ENCODE measurements around the gene GRM8. TPM values are rescaled to one million over a fixed set of nuclear protein-coding genes. Genes with fewer than 3 reads are reported as not detected.

The GRM8 gene
- total and polyA plus RNA-seq, 8 donors: 0.26 to 0.75 (median 0.44) TPM; not detected in 2

DNA sequence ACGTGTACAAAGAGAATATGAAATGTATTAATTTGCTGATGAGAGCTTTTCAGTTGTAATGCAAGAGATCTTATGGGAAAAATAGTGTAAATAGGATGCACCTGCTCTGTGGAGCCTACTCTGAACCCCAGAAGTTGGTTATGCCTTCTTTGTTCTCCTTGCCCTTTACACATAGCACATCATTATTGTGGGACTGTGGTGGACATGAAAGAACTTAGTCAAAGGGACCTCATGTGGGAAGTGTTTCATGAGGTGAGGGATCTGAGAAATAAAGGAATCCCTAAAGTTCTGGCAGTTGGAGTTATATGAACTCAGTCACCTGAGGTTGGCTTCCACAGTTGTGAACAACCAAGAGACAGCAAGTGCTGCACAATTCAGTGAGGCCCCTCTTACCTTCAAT, 66.1 kb downstream of the GRM8 start:
- intact Hi-C loops (cut with DNase I): no loop called here
- H3K36me3 ChIP-seq: no peaks in the 10 kb centered on the region
- ATAC-seq: no peak
- no peaks in the 10 kb centered on the region for H3K27me3 ChIP-seq
- no peak overlapping the region for H3K4me3 ChIP-seq
- TF ChIP-seq, protein P1, sequence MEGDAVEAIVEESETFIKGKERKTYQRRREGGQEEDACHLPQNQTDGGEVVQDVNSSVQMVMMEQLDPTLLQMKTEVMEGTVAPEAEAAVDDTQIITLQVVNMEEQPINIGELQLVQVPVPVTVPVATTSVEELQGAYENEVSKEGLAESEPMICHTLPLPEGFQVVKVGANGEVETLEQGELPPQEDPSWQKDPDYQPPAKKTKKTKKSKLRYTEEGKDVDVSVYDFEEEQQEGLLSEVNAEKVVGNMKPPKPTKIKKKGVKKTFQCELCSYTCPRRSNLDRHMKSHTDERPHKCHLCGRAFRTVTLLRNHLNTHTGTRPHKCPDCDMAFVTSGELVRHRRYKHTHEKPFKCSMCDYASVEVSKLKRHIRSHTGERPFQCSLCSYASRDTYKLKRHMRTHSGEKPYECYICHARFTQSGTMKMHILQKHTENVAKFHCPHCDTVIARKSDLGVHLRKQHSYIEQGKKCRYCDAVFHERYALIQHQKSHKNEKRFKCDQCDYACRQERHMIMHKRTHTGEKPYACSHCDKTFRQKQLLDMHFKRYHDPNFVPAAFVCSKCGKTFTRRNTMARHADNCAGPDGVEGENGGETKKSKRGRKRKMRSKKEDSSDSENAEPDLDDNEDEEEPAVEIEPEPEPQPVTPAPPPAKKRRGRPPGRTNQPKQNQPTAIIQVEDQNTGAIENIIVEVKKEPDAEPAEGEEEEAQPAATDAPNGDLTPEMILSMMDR (IDR thresholded peaks at IDR 0.05): no peak
- no peaks in the 10 kb centered on the region for H3K4me1 ChIP-seq
- no peak overlapping the region for H3K27ac ChIP-seq
- H3K9me3 ChIP-seq: peaks cover 0 to 2% of the 10 kb centered on the region in 2 donors
- DNase-seq: no peak

- DNase-seq: no peak
- peaks cover 0 to 14% of the 10 kb centered on the region in 2 donors for H3K9me3 ChIP-seq
- TF ChIP-seq, protein P1 (IDR thresholded peaks at IDR 0.05): no peak
Observed at GRCh38 chr7:127177156-127177555, 75.6 kb downstream of the GRM8 start.

DNA sequence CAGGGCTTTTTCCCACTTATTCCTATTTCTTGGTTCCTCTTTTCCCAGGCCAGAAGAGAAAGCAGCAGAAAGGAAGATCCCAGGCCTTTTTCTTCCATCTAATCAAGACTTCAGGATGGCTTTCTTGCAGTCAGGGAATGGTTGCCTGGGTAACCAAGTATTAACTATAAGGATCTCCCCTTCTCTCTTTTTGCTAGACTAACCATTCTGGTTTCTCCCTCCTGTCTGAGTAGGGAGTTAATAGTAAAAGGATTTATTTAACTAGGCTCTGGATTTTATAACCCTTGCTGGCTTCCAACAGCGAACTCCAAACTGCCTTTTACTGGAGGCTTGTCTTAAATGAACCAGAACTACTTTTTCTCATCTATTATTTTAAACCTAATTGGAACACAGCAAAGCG, 90.4 kb downstream of the GRM8 start:
- H3K27me3 ChIP-seq: no peaks in the 10 kb centered on the region
- intact Hi-C loops (cut with DNase I): no loop called here
- no peaks in the 10 kb centered on the region for H3K9me3 ChIP-seq
- no peak overlapping the region for H3K4me3 ChIP-seq
- H3K36me3 ChIP-seq: no peaks in the 10 kb centered on the region
- TF ChIP-seq, protein P1 (IDR thresholded peaks at IDR 0.05): no peak
- no peak for ATAC-seq
- DNase-seq: no peak
- H3K27ac ChIP-seq: no peak overlapping the region
- no peaks in the 10 kb centered on the region for H3K4me1 ChIP-seq

More at GRCh38 chr7:127177156-127177555, 75.6 kb downstream of the GRM8 start:
- no peak for ATAC-seq
- H3K4me3 ChIP-seq: no peak overlapping the region
- H3K36me3 ChIP-seq: no peaks in the 10 kb centered on the region
- H3K27ac ChIP-seq: no peak overlapping the region
- intact Hi-C loops (cut with DNase I): no loop called here
- no peaks in the 10 kb centered on the region for H3K27me3 ChIP-seq
- H3K4me1 ChIP-seq: no peaks in the 10 kb centered on the region

- no peak overlapping the region for H3K27ac ChIP-seq
- ATAC-seq (no peak), DNase-seq (no peak)
- no peaks in the 10 kb centered on the region for H3K36me3 ChIP-seq
- H3K9me3 ChIP-seq: no peaks in the 10 kb centered on the region
- no peaks in the 10 kb centered on the region for H3K4me1 ChIP-seq
- TF ChIP-seq, protein P1 (IDR thresholded peaks at IDR 0.05): no peak
- no peaks in the 10 kb centered on the region for H3K27me3 ChIP-seq
- intact Hi-C loops (cut with DNase I): no loop called here
- H3K4me3 ChIP-seq: no peak overlapping the region
Observed at GRCh38 chr7:127158659-127159058, 94.1 kb downstream of the GRM8 start.

- intact Hi-C loops (cut with DNase I): no loop called here
- H3K27ac ChIP-seq: no peak overlapping the region
Observed at GRCh38 chr7:127154958-127155357, 97.8 kb downstream of the GRM8 start.

More at GRCh38 chr7:127154958-127155357, 97.8 kb downstream of the GRM8 start:
- H3K4me3 ChIP-seq: no peak overlapping the region
- H3K4me1 ChIP-seq: no peaks in the 10 kb centered on the region
- ATAC-seq (no peak), DNase-seq (no peak)
- no peaks in the 10 kb centered on the region for H3K27me3 ChIP-seq
- TF ChIP-seq, protein P1 (IDR thresholded peaks at IDR 0.05): no peak
- no peaks in the 10 kb centered on the region for H3K9me3 ChIP-seq
- H3K36me3 ChIP-seq: no peaks in the 10 kb centered on the region
